Measurements from ENCODE around the gene CHAD. TPM values are rescaled to one million over a fixed set of nuclear protein-coding genes. Genes with fewer than 3 reads are reported as not detected.

CHAD gene
- total RNA-seq, 1 experiment from 2014 or later = 0.57 TPM

- DNase-seq = no peak
- Histone ChIP-seq H2BK12ac (ENCODE audit: insufficient read length, low read depth, low read length) (no peak overlapping the region), H3K4me1 (ENCODE audit: insufficient read depth, low read length) (peaks cover 3% of the 10 kb centered on the region; the same call in 1 of the 2 replicates), H3K79me2 (ENCODE audit: insufficient read depth, low read length) (no peaks in the 10 kb centered on the region), H3K4me2 (ENCODE audit: insufficient read depth, insufficient read length, low read length) (no peak overlapping the region), H3K27me3 (ENCODE audit: insufficient read depth, low read length) (no peaks in the 10 kb centered on the region; the same call in 1 of the 2 replicates), H3K79me1 (ENCODE audit: insufficient read depth, low read depth, low read length, poor library complexity, severe bottlenecking) (no peaks in the 10 kb centered on the region), H2AFZ (ENCODE audit: low read length) (no peak overlapping the region), H3T11ph (ENCODE audit: low read length) (no peak overlapping the region), H3K18ac (ENCODE audit: insufficient read length, low read depth, low read length) (no peak overlapping the region), H3K56ac (ENCODE audit: insufficient read length, low read depth, low read length) (no peak overlapping the region), H3K14ac (ENCODE audit: insufficient read depth, low read length) (no peak overlapping the region), H2AK5ac (ENCODE audit: insufficient read length, low read length) (no peak overlapping the region), H2BK120ac (ENCODE audit: low read depth, low read length, poor library complexity, severe bottlenecking) (no peak overlapping the region), H3K23ac (ENCODE audit: insufficient read length, low read depth, low read length) (no peak overlapping the region), H4K8ac (replicated peaks; ENCODE audit: insufficient read length, low read depth, low read length) (no peak overlapping the region), H2BK15ac (ENCODE audit: low read depth, low read length) (no peak overlapping the region), H3K27ac (ENCODE audit: insufficient read length, low read depth, low read length) (no peak overlapping the region), H3K4ac (ENCODE audit: low read depth, low read length) (no peak overlapping the region), H3K9me3 (ENCODE audit: control insufficient read depth, low read depth, low read length) (no peaks in the 10 kb centered on the region), H3K9ac (ENCODE audit: extremely low read depth, insufficient read length, low read length) (no peak overlapping the region), H2BK20ac (ENCODE audit: low read depth, low read length, poor library complexity, severe bottlenecking) (no peak overlapping the region), H4K91ac (ENCODE audit: insufficient read length, low read depth, low read length) (no peak overlapping the region), H3K23me2 (ENCODE audit: insufficient read length, low read depth, low read length, poor library complexity, severe bottlenecking) (no peaks in the 10 kb centered on the region), H4K20me1 (ENCODE audit: control insufficient read depth, insufficient read depth, insufficient read length) (no peaks in the 10 kb centered on the region), H2BK5ac (ENCODE audit: insufficient read length, low read length) (no peak overlapping the region), H4K5ac (ENCODE audit: insufficient read length, low read depth, low read length) (no peak overlapping the region)
- Mint-ChIP-seq H3K9me3 (no peaks in the 10 kb centered on the region), H3K27ac (no peak overlapping the region), H3K36me3 (ENCODE audit: insufficient read depth in 1 of 3, low read depth in 3 of 3) (no peaks in the 10 kb centered on the region), H3K27me3 (ENCODE audit: low read depth) (peaks cover 9% of the 10 kb centered on the region; the same call in 1 of the 2 replicates), H3K4me3 (no peak overlapping the region), H3K4me1 (peaks cover 8% of the 10 kb centered on the region in 2 experiments)
- TF ChIP-seq, protein P1, sequence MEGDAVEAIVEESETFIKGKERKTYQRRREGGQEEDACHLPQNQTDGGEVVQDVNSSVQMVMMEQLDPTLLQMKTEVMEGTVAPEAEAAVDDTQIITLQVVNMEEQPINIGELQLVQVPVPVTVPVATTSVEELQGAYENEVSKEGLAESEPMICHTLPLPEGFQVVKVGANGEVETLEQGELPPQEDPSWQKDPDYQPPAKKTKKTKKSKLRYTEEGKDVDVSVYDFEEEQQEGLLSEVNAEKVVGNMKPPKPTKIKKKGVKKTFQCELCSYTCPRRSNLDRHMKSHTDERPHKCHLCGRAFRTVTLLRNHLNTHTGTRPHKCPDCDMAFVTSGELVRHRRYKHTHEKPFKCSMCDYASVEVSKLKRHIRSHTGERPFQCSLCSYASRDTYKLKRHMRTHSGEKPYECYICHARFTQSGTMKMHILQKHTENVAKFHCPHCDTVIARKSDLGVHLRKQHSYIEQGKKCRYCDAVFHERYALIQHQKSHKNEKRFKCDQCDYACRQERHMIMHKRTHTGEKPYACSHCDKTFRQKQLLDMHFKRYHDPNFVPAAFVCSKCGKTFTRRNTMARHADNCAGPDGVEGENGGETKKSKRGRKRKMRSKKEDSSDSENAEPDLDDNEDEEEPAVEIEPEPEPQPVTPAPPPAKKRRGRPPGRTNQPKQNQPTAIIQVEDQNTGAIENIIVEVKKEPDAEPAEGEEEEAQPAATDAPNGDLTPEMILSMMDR (conservative IDR thresholded peaks at IDR 0.05) = peak; percentile 69
- WGBS (ENCODE audit: extremely low coverage, insufficient read length, low lambda C conversion rate) = 89% methylated on average over 1 of the region's 5 CpGs
Measured at GRCh38 chr17:50501054-50501453, 32.4 kb upstream of the CHAD start.

Data from H9 (cell line).